Kidney epithelial cell (primary cell): ENCODE measurements around the gene IRAK2. TPM values are rescaled to one million over a fixed set of nuclear protein-coding genes. Genes with fewer than 3 reads are reported as not detected.
"Not testable (repeated sequence)": the region's sequence is repeated elsewhere in the genome, so short reads cannot be mapped to it uniquely, and the experiment has no call there.

Experiments
- DNase-seq: peaks from one replicate; pipeline ENCODE4 v3.0.0-alpha.2; 2010; ENCODE audit warnings: low read depth
- H3K27me3 ChIP-seq: 2 replicates; pipeline ENCODE4 v1.6.0; 2011; ENCODE audit warnings: low read length; ENCODE audit not compliant: control insufficient read depth, insufficient read depth
- H3K36me3 ChIP-seq: 2 replicates; pipeline ENCODE4 v1.5.1; 2011; ENCODE audit warnings: low read length; ENCODE audit not compliant: control insufficient read depth, insufficient read depth
- H3K4me3 ChIP-seq: 2 replicates; pipeline ENCODE4 v1.5.1; 2011; ENCODE audit warnings: low read depth, mild to moderate bottlenecking, control low read depth, low read length
- CTCF ChIP-seq: IDR thresholded peaks from 2 replicates; pipeline ENCODE4 v1.5.1; 2011; ENCODE audit warnings: mild to moderate bottlenecking, moderate library complexity, low read length, control low read depth, inconsistent platforms; ENCODE audit not compliant: insufficient read depth, poor library complexity, severe bottlenecking
- total RNA-seq: library from RNA; depleted of rRNA; stranded (reverse); fragments of >200 nt; gene quantifications from 2 replicates; pipeline ENCODE4 v1.2.3, GENCODE V29; 2015

IRAK2 gene
- total RNA-seq, 1 donor from 2014 or later, result 65.5 TPM

- Histone ChIP-seq H3K27me3 (no peaks in the 10 kb centered on the region), H3K4me3 (no peak overlapping the region), H3K36me3 (peaks cover 2% of the 10 kb centered on the region)
- TF ChIP-seq CTCF, result peak; percentile 53
- no peak for DNase-seq
These were observed 99.1 kb downstream of the IRAK2 start for GRCh38 chr3:10263646-10264363.

GRCh38 chr3:10265833-10266232 lies 101.1 kb downstream of the IRAK2 start:
- Histone ChIP-seq H3K27me3 (no peaks in the 10 kb centered on the region), H3K36me3 (no peaks in the 10 kb centered on the region), H3K4me3 (no peak overlapping the region)
- no peak for DNase-seq
- TF ChIP-seq CTCF, result no peak

GRCh38 chr3:10266936-10267335 lies 102.2 kb downstream of the IRAK2 start:
- not testable (repeated sequence) for H3K36me3 ChIP-seq, H3K27me3 ChIP-seq, H3K4me3 ChIP-seq, DNase-seq

- no peak for TF ChIP-seq CTCF
- no peak overlapping the region for H3K4me3 ChIP-seq
- no peaks in the 10 kb centered on the region for H3K27me3 ChIP-seq
- no peak for DNase-seq
- H3K36me3 ChIP-seq, result no peaks in the 10 kb centered on the region
These were observed 103.4 kb downstream of the IRAK2 start for GRCh38 chr3:10268116-10268515.

- H3K4me3 ChIP-seq, result no peak overlapping the region
- no peak for TF ChIP-seq CTCF
These were observed 104.2 kb downstream of the IRAK2 start for GRCh38 chr3:10268930-10269329.

GRCh38 chr3:10269443-10269842 lies 104.7 kb downstream of the IRAK2 start:
- no peaks in the 10 kb centered on the region for H3K27me3 ChIP-seq
- no peak for DNase-seq
- H3K36me3 ChIP-seq, result no peaks in the 10 kb centered on the region
- H3K4me3 ChIP-seq, result no peak overlapping the region
- no peak for TF ChIP-seq CTCF

More at GRCh38 chr3:10268930-10269329, 104.2 kb downstream of the IRAK2 start:
- Histone ChIP-seq H3K36me3 (no peaks in the 10 kb centered on the region), H3K27me3 (no peaks in the 10 kb centered on the region)
- DNase-seq, result no peak

GRCh38 chr3:10272476-10272875 lies 107.8 kb downstream of the IRAK2 start:
- H3K4me3 ChIP-seq, H3K36me3 ChIP-seq, H3K27me3 ChIP-seq, DNase-seq: not testable (repeated sequence)
